GM21447 (cell line): ENCODE results near the gene TRIM24.
"Not testable (repeated sequence)": the region's sequence is repeated elsewhere in the genome, so short reads cannot be mapped to it uniquely, and the experiment has no call there.

ENCODE experiments used
- ATAC-seq: cut with Tn5 transposase; IDR thresholded peaks from one replicate; pipeline ENCODE4 v1.9.1; 2021; ENCODE audit not compliant: unreplicated experiment

Gene TRIM24

DNA sequence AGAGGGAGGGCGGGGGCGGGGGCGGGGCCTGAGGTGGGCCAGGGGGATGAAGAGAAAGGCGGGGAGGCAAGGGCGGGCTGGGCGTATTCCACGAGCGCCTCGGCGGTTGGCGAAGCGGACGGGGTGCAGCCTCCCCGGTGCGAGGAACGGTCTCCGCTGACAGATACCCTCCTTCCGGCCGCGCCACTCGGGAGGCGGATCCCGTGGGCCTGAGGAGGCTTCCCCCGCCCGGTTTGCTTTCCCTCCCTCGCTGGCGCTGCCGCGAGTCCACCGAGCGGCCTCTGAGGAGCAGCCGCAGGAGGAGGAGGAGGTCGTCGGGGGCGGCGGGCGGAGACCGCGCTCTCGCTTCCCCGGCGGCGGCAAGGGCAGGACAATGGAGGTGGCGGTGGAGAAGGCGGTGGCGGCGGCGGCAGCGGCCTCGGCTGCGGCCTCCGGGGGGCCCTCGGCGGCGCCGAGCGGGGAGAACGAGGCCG lies at the start of gene TRIM24:
TSS of gene TRIM24 (plus strand) at position 84 of the 473 bp plus-strand sequence. CDS start at position 374, 290 bp downstream.
- peak; percentile 71 for ATAC-seq

DNA sequence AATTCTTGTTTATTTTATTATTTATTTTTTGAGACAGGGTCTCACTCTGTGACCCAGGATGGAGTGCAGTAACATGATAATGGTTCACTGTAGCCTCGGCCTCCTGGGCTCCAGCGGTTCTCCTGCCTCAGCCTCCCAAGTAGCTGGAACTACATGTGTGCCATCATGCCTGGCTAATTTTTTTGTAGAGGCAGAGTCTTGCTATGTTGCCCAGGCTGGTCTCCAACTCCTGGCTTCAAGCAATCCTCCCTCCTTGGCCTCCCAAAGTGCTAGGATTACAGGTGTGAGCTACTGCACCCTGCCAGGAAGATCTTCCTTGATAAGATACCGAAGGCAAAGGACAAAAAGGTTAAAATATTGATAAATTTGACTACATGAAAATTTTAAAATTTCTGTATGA lies 48.0 kb upstream of the TRIM24 start:
- ATAC-seq, result not testable (repeated sequence)

DNA sequence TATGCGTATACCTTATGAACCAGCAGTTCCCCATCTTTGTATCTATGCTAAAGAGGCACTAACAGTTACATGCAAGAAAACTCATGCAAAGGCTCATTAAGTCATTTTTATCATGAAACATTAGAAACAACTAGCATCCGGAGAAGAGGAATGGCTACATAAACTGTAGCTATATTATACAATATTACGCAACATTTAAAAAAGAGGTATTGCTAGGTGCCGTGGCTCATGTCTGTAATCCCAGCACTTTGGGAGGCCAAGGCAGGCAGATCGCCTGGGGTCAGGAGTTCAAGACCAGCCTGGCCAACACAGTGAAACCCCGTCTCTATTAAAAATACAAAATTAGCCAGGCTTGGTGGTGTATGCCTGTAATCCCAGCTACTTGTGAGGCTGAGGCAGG lies 47.1 kb upstream of the TRIM24 start:
- not testable (repeated sequence) for ATAC-seq

DNA sequence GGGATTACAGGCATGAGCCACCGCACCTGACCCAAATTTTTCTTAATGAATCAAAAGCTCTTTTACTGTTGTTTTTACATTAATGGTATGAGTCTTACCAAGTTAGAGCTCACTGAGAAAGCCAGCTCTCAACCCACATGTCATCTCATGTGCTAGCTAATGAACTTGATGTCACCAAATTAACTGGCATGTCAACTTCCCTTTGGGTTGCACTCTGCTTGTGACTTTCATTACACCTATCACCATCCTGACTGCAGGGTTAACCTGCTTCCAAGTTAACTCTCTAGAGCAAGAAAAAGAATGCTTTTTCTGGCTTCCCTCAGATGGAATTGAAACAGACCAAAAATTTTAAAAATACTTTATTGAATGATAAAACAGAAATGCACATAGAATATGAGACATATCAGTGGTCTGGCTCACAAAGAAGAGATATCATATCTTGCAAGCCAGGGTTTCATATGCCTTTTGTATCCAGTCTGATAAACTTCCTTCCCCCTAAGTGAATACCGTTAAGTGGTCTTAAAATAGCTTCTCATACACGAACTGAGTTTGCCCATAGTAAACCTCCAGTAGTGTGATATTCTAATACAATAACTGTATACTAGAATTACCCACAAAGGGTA lies 42.9 kb upstream of the TRIM24 start:
- no peak for ATAC-seq

DNA sequence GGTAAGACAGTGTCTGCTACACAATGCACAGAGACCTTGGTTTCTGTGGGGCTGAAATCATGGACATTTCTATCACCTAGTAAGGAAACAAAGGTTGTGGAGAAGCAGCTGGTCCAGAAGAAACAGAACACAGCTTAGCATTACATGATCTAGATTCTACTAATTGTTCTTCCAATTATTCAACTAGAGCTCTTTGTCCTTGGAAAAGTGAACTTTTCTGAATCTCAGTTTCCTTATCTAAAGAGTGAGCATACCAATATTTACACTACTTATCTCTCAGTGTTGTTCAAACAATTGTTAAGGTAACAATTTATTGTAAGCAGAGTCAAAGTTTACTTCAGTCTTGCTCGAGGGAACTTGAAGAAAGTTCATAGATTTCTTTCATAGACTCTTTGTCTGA lies 42.3 kb upstream of the TRIM24 start:
- ATAC-seq, result no peak

DNA sequence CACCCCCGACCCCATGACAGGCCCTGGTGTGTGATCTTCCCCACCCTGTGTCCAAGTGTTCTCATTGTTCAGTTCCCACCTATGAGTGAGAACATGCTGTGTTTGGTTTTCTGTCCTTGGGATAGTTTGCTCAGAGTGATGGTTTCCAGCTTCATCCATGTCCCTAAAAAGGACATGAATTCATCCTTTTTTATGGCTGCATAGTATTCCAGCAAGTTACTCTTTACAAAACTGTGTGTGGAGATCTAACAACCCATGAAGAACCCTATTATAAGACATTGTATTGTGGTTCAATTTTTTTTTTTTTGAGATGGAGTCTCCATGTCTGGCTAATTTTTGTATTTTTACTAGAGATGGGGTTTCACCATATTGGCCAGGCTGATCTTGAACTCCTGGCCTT lies 41.7 kb upstream of the TRIM24 start:
- not testable (repeated sequence) for ATAC-seq

DNA sequence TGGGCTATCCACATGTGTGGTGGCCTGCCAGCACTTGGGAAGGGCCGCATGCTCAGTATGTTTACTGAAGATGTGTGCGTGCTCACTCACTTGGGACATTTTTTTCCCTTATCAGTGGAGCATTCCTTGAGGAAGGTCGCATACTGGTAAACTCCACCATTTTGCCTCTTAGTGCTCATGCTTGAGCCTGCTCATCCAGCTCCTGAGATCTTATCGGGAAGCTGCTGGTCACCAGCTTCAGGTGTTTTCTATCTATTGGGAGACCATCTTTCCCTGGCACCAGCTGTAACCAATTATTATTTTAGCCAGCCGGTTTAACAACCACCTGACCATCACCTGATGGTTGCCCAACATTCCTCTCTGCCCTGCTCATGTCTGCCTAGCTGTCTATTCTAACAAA lies 35.0 kb upstream of the TRIM24 start:
- ATAC-seq, result no peak

DNA sequence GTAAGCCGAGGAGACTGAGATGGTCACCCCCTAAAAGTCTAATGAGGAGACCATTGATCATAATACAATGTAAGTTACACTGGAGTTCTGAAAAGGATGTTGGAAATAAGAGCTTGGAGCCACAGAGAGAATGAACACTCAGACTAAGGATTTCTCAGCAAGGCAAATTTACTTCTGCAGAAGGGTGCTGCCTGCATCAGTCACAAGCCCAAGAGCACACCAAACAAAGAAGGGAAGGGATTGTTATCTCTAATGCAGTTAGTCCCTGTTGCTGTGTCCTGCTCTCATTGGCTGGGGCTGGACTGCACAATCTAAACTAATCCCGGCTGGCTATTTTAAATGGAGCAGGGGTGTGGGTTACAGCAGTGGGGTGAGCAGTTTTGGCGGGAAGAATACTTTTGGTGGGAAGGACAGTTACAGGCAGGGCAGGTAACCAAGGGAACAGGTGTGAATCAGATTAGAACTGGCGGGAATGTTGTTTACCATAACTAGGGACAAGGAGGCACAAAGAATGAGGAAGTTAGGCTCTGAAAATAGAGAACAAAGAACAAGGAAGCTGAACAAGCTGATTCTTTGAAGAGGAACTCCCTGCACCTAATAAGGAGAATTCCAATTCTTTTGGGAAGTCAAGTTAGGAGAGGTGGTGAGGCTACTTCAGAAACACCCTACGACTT lies 30.3 kb upstream of the TRIM24 start:
- no peak for ATAC-seq

DNA sequence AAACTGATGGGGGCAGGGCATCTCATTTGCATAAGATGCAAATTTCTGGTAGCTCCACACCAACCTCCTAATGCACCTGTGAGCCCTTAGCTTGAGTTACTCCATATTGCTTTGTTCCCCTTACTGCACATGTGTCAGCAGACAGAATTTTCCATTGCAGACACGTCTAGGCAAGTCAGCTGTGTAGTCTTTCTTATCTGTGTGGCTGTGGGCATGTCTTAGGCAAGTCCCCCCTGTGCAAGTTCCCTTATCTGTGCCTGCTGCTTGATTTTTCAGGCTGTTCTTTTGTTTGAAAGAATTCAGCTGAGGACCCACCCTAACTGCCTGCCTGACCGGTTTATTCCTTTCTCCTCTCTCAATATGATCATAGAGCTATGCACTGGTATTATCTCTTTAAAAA lies 28.5 kb upstream of the TRIM24 start:
- ATAC-seq, result no peak

DNA sequence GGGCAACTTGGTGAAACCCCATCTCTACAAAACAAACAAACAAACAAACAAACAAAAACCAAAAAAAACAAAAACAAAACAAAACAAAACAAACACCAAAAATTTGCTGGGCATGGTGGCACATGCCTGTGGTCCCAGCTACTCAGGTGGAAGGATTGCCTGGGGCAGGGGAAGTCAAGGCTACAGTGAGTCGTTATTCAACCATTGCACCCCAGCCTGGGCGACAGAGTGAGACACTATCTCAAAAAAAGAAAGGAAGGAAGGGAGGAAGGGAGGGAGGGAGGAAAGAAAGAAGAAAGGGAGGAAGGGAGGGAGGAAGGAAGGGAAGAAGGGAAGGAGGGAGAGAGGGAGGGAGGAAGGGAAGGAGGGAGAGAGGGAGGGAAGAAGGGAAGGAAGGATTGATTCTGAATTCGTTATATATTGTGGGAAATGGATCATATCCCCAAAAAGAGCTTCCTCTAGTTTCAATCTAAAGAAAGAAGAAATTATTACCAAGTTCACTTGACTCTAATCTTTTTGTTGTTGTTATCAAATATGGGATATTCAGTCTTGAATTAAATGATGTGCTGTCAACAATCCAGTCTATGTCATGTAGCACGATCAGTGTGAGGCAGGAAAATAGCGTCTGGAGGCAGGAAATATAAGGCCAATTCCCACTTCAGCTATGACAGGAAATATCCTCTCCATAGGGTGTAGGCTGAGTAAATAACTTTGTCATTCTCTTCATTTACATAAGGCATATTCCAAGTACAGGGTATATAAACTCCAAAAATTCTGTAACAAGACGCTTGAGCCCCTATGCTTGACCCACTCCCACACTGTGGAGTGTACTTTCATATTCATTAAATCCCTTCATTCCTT lies 26.2 kb upstream of the TRIM24 start:
- no peak for ATAC-seq

DNA sequence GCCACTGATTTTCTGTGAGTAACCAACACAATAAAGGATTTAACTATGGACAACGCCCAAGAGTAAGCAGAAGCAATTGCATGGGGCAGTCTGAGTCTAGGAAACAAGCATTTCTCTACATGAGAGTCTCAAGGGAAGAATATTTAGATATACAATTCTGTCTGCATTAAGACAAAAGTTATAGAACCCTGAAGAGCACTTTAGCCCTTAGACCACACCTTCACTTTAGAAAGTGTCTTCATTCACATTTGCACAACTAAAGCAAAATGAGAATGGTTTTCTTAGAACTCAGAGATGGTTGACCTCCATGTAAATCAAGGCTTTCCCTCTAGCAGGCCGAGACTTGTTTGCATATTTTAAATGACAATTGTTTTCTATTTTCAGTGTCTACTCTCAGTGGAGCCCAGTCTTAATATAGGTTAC lies 25.5 kb upstream of the TRIM24 start:
- no peak for ATAC-seq

DNA sequence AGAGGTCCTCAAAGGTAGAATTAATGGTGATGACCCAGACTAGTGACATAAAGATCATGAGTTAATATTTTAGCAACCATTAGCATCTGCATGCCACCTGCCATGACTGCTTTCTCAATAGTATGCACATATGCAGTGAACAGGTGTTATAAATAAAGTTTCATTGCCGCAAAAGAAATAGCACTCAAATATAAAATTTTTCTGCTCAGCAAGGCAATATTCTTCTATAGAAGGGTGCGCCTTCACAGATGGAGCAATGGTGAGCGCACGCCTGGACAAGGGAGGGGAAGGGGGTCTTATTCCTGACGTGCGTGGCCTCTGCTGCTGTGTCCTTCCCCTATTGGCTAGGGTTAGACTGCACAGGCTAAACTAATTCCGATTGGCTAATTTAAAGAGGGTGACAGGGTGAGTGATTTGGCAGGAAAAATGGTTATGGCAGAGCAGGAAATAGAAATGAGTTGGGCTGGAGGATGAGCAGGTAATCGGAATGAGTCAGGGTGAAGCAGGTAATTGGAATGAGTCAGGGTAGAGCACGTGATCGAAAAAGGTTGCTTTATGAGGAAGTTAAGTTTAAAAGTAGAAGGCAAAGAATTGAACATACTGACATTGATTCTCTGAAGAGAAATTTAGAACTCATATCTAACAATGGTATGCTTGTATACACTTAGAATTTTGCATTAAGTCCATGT lies 24.7 kb upstream of the TRIM24 start:
- no peak for ATAC-seq

DNA sequence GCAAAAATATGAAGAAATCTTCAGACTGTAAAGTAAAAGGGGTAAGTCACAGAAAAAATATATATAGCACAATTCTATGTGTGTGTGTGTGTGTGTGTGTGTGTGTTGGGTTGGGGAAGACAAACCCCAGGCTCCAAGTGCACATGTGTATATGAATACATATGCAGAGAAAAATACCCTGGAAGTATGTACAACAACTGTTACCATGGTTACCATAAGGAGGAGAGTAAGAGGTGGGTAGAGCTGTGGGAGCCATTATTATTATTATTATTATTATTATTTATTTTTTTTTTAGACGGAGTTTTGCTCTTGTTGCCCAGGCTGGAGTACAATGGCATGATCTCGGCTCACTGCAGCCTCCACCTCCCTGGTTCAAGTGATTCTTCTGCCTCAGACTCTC lies 23.7 kb upstream of the TRIM24 start:
- no peak for ATAC-seq

DNA sequence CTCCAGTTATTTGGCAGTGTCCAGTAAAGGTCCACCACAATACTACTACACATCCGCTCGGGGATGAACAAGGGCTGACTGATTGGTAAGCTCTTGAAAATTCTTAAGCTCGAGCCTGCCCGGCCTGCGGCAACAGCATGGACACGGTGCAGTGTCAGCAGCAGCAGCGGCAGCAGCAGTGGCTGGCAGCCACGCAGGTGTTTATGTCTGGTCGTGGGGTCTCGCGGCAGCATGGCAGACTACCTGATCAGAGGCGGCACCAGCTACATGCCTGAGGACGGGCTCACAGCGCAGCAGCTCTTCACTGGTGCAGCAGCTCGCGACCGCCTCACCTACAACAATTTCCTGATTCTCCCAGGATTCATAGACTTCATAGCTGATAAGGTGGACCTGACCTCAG lies 19.6 kb upstream of the TRIM24 start:
- no peak for ATAC-seq

DNA sequence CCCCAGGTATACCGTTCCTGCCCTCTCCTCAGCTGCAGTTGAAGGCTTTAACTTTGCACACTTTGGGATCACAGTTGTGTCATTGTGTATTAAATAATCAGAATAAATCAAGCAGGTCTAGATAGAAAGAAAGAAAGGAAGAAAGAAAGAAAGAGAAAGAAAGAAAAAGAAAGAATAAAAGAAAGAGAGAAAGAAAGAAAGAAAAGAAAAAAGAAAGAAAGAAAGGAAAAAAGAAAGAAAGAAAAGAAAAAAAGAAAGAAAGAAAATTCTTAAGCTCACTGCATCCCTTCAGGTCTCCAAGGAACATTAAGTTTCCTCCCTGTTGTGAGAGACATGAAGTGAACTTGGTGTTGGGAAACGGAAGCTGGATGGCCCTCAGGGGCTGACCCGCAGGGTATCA lies 17.2 kb upstream of the TRIM24 start:
- ATAC-seq, result no peak

DNA sequence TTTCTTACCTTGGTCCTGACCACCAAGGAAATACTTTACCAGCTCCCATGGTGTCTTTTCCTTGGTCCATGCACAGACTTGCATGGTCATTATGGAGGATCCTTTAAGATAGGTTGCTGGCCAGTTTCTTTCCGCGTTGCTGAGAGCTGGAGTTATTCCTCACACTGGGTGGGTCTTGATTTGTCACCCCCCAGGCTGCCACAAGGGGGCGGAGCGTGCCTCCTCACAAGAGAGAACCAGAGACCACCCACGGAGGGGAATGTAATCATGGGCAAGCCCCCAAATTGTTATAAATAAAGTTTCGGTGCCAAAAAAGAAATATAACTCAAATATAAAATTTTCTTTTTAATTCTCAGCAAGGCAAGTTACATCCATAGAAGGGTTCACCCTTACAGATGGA lies 10.5 kb upstream of the TRIM24 start:
- ATAC-seq, result no peak

DNA sequence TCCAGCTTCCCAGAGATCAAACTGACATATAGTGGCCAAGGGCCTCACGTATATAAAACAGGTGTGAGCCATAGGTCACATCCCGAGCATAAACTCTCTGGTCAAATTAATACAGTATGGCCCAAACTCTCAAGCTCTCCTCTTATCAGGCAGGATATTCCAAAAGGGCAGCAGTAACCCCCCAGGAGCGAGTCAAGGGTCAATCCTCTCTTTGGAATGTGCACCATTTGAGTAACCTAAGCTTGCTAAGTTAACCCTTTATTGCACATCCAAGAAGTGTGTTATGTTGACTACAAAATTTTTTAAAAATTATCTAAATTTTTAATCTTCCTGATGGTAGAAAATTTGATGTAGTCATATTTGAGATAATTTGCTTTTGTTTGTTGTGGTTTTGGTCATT lies 4.5 kb upstream of the TRIM24 start:
- ATAC-seq, result no peak

DNA sequence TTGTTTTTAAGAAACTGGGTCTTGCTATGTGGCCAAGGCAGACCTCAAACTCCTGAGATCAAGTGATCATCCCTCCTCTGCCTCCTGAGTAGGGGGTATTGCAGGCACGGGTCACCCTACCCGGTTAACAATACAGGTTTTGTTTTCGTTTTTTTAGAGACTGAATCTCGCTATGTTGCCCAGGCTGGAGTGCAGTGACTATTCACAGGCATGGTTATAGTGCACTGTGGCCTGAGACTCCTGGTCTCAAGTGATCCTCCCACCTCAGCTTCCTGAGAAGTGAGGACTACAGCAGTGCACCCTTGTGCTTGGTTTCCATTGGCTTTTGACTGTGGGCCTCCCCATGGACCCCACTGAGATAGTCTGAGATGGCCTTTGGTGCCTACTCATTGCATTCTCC lies 3.8 kb upstream of the TRIM24 start:
- ATAC-seq, result no peak

DNA sequence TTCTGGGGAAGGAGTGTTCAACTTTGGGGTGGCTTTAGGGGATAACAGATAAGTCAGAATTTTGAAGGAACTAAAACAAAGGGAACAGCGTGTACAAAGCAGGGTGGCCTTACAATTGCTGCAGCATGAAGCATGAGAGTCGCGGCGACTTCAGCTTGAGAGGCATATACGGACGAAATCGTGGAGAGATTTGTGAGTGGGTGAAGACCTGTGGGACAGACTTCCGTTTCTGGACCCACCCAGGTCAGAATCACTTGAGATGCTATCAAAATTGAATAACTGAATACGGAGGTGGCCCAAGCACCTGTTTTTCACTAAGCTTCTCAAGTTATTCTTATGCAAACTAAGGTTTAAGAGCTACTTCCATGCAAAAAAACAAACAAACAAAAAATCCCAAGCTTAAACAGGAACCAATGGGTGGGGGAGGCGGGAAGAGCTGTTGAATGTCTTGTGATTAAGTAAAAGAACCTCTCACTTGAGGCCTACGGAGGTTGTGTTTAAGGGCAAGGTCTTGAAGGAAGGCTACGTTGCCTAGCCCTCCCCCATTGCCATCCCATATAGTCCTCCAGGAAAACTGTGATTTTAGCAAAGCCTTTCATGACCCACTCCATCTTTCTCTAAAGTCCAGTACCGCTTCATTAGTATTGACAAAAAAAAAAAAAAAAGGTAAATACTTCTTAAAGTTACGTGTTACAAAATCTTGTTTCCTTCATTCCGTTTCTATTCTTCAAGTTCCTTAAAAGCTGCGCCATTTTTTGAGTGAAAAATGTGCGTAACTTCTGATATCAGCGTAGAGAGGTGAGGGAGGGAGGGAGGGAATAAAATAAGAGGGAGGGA lies 1.3 kb upstream of the TRIM24 start:
- no peak for ATAC-seq

DNA sequence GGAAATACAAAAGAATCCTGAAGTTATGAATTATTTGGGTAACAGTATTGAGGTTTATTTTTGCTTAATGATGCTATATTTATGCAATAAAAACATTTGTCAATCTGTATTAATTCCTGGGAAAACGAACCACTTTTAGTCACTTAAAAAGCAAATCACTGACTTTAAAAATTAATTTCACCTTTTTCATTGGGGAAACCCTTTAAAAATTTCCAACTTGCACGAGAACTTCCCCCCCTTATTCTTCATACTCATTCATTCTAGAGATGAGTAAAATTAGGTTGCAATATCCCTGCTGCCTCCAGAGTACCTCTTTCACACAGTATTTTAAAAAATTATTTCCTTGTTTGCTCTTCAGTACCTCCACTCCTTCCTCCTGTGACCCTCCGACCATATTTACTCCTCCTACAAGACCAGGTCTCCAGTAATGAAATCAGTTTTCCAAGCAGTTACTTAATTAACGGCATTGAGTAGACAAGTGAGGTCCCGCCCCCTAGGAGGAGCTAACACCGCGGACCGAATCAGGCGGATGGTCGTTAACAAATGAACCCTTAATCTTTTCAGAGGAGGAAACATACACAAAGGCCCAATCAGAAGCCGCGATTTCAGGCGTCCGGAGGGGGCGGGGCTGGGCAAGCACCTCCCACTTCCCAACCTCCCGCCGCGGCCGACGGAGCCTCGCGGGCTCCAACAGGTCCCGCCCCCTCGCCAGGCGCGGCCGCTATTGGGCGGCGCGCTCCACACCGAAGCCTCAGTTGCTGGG lies 465 bp upstream of the TRIM24 start:
- ATAC-seq, result peak; percentile 82
